Measurements from ENCODE around the gene CPNE8.

DNA sequence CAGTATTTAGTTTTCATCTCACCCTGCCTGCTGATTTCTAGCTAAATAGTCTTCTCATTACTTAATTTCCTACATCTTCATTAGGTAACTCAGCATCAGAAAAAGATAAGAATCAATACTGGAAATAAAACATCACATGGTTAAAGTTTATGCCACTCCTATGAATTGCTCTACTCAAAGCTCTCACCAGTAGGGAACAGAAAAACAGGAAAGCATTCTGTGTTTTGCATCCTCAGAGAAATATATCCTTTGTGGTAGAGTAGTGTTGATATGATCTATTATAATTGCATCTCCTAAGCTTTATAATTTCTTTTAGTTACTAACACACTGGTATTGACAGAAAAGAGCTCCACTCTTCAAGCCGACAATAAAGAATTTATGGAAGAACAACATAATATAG lies 9.9 kb downstream of the CPNE8 start:
- no peak for TF ChIP-seq CTCF (IDR thresholded peaks at IDR 0.05; ENCODE audit: insufficient read depth, low read depth, low read length)
- no peak for TF ChIP-seq EZH2 (IDR thresholded peaks at IDR 0.05; ENCODE audit: insufficient read depth, low read length)
